Measurements from ENCODE around the gene NID1.

Gene NID1

GRCh38 chr1:236044341-236044740, 20.5 kb downstream of the NID1 start:
- no peak overlapping the region for H3K4me3 ChIP-seq (ENCODE audit: low read depth, low read length)
- TF ChIP-seq CTCF (IDR thresholded peaks at IDR 0.05; ENCODE audit: low read depth, low read length, missing control alignments): no peak
- in situ Hi-C loops (cut with HindIII; ENCODE audit: low sequenced_read_pairs): no loop called here
- DNase-seq (ENCODE audit: low read depth): no peak

GRCh38 chr1:236041631-236042618, 23.0 kb downstream of the NID1 start:
- no peak for DNase-seq (ENCODE audit: low read depth)
- H3K4me3 ChIP-seq (ENCODE audit: low read depth, low read length): no peak overlapping the region
- in situ Hi-C loops (cut with HindIII; ENCODE audit: low sequenced_read_pairs): no loop called here
- TF ChIP-seq CTCF (IDR thresholded peaks at IDR 0.05; ENCODE audit: low read depth, low read length, missing control alignments): no peak

GRCh38 chr1:236039740-236040685, 24.9 kb downstream of the NID1 start:
- DNase-seq (ENCODE audit: low read depth): no peak
- in situ Hi-C loops (cut with HindIII; ENCODE audit: low sequenced_read_pairs): no loop called here
- TF ChIP-seq CTCF (IDR thresholded peaks at IDR 0.05; ENCODE audit: low read depth, low read length, missing control alignments): no peak

GRCh38 chr1:236038034-236038433, 26.9 kb downstream of the NID1 start:
- DNase-seq (ENCODE audit: low read depth): no peak
- in situ Hi-C loops (cut with HindIII; ENCODE audit: low sequenced_read_pairs): no loop called here
- no peak for TF ChIP-seq CTCF (IDR thresholded peaks at IDR 0.05; ENCODE audit: low read depth, low read length, missing control alignments)
- no peak overlapping the region for H3K4me3 ChIP-seq (ENCODE audit: low read depth, low read length)

More at GRCh38 chr1:236039740-236040685, 24.9 kb downstream of the NID1 start:
- H3K4me3 ChIP-seq (ENCODE audit: low read depth, low read length): no peak overlapping the region

- DNase-seq (ENCODE audit: low read depth): no peak
- H3K4me3 ChIP-seq (ENCODE audit: low read depth, low read length): no peak overlapping the region
- TF ChIP-seq CTCF (IDR thresholded peaks at IDR 0.05; ENCODE audit: low read depth, low read length, missing control alignments): no peak
- in situ Hi-C loops (cut with HindIII; ENCODE audit: low sequenced_read_pairs): no loop called here
These were observed 29.2 kb downstream of the NID1 start for GRCh38 chr1:236035681-236036101.

- no peak for DNase-seq (ENCODE audit: low read depth)
- H3K4me3 ChIP-seq (ENCODE audit: low read depth, low read length): no peak overlapping the region
- in situ Hi-C loops (cut with HindIII; ENCODE audit: low sequenced_read_pairs): no loop called here
- no peak for TF ChIP-seq CTCF (IDR thresholded peaks at IDR 0.05; ENCODE audit: low read depth, low read length, missing control alignments)
These were observed 31.6 kb downstream of the NID1 start for GRCh38 chr1:236033336-236033735.
